Germinal center (tissue), 1 donor: Measurements from ENCODE around the gene DAPL1.
"Not testable (repeated sequence)": the region's sequence is repeated elsewhere in the genome, so short reads cannot be mapped to it uniquely, and the experiment has no call there.

ENCODE experiments used
- DNase-seq: peaks from one replicate; pipeline ENCODE4 v3.0.0; 2012; ENCODE audit warnings: mixed read lengths, low spot score

DAPL1 gene

GRCh38 chr2:158822193-158822592 is 27.1 kb downstream of the DAPL1 start:
- DNase-seq: no peak

- no peak for DNase-seq
Observed at GRCh38 chr2:158823486-158824237, 28.5 kb downstream of the DAPL1 start.

GRCh38 chr2:158825021-158825420 is 29.9 kb downstream of the DAPL1 start:
- no peak for DNase-seq

- no peak for DNase-seq
Observed at GRCh38 chr2:158826965-158827364, 31.8 kb downstream of the DAPL1 start.

- DNase-seq: no peak
Observed at GRCh38 chr2:158828378-158829164, 33.5 kb downstream of the DAPL1 start.

GRCh38 chr2:158829167-158829566 is 34.0 kb downstream of the DAPL1 start:
- DNase-seq: no peak

- DNase-seq: no peak
Observed at GRCh38 chr2:158830201-158830600, 35.1 kb downstream of the DAPL1 start.

GRCh38 chr2:158835431-158835830 is 40.3 kb downstream of the DAPL1 start:
- no peak for DNase-seq

GRCh38 chr2:158837645-158838044 is 42.5 kb downstream of the DAPL1 start:
- DNase-seq: no peak

- DNase-seq: no peak
Observed at GRCh38 chr2:158841850-158842249, 46.7 kb downstream of the DAPL1 start.

GRCh38 chr2:158845444-158845843 is 50.3 kb downstream of the DAPL1 start:
- no peak for DNase-seq

- DNase-seq: no peak
Observed at GRCh38 chr2:158845859-158846258, 50.7 kb downstream of the DAPL1 start.

GRCh38 chr2:158847526-158847925 is 52.4 kb downstream of the DAPL1 start:
- not testable (repeated sequence) for DNase-seq

- not testable (repeated sequence) for DNase-seq
Observed at GRCh38 chr2:158848031-158848970, 53.2 kb downstream of the DAPL1 start.

GRCh38 chr2:158860179-158860578 is 65.1 kb downstream of the DAPL1 start:
- not testable (repeated sequence) for DNase-seq

- not testable (repeated sequence) for DNase-seq
Observed at GRCh38 chr2:158861626-158862025, 66.5 kb downstream of the DAPL1 start.

- DNase-seq: not testable (repeated sequence)
Observed at GRCh38 chr2:158865469-158865868, 70.4 kb downstream of the DAPL1 start.
